IPS-18c (cell line): ENCODE data around the gene KCNJ9.

Experiments
- H3K4me3 ChIP-seq: 2 replicates; pipeline ENCODE4 v1.7.0; 2013; ENCODE audit warnings: low read depth, mild to moderate bottlenecking, low read length, moderate library complexity; ENCODE audit not compliant: insufficient read depth
- H3K9me3 ChIP-seq: one replicate; pipeline ENCODE4 v1.6.1; 2013; ENCODE audit warnings: mild to moderate bottlenecking, low read length, moderate library complexity; ENCODE audit not compliant: control insufficient read depth, insufficient read depth

Gene KCNJ9

DNA sequence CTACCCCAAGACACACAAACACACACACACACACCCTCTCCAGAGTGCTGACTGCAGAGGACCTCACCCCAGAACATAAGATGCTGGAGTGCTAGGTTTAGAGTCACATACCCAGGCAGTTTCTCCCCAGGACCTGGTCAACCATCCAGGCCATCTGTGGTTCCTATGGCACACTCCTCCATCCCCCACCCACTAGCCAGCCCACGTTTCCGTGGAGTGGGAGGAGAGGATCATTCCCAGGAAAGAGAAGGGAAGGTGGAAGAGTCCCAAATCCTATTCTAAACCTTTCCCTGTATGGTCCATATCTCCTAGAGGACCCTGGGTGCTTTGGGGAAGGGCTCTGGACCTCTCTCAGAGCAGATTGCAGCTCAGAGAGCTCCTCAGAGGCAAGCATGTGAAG, 1.1 kb downstream of the KCNJ9 start:
- Histone ChIP-seq H3K4me3 (no peak overlapping the region), H3K9me3 (peaks cover 2% of the 10 kb centered on the region)

DNA sequence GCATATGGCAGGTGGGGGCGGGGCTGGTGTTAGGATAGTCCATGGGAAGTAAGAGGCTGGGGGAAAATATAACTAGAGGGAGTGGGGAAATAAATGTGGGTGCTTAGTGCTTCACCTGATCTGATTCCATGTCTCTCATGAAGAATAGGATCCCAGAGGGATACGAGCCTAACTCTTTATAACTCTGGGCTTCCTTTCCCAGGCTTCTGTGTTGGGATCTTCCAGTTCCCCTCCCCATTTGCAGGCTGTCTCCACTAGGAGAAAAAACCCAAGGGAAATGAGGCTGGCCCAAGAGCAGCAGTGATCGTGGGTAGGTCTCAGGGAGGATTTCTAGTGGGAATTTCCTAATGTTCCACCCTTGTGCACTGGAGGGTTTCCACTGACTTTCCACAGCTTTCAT, 1.6 kb downstream of the KCNJ9 start:
- H3K4me3 ChIP-seq = no peak overlapping the region

DNA sequence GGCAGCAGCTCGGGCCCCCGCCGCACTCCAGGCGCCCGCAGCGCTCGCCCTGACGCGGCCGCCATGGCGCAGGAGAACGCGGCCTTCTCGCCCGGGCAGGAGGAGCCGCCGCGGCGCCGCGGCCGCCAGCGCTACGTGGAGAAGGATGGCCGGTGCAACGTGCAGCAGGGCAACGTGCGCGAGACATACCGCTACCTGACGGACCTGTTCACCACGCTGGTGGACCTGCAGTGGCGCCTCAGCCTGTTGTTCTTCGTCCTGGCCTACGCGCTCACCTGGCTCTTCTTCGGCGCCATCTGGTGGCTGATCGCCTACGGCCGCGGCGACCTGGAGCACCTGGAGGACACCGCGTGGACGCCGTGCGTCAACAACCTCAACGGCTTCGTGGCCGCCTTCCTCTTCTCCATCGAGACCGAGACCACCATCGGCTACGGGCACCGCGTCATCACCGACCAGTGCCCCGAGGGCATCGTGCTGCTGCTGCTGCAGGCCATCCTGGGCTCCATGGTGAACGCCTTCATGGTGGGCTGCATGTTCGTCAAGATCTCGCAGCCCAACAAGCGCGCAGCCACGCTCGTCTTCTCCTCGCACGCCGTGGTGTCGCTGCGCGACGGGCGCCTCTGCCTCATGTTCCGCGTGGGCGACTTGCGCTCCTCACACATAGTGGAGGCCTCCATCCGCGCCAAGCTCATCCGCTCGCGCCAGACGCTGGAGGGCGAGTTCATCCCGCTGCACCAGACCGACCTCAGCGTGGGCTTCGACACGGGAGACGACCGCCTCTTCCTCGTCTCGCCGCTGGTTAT, 2.8 kb downstream of the KCNJ9 start:
- Histone ChIP-seq H3K4me3 (peak overlapping the region; percentile 44), H3K9me3 (no peaks in the 10 kb centered on the region)

More for the DNA sequence above, 1.6 kb downstream of the KCNJ9 start:
- H3K9me3 ChIP-seq = peaks cover 2% of the 10 kb centered on the region

DNA sequence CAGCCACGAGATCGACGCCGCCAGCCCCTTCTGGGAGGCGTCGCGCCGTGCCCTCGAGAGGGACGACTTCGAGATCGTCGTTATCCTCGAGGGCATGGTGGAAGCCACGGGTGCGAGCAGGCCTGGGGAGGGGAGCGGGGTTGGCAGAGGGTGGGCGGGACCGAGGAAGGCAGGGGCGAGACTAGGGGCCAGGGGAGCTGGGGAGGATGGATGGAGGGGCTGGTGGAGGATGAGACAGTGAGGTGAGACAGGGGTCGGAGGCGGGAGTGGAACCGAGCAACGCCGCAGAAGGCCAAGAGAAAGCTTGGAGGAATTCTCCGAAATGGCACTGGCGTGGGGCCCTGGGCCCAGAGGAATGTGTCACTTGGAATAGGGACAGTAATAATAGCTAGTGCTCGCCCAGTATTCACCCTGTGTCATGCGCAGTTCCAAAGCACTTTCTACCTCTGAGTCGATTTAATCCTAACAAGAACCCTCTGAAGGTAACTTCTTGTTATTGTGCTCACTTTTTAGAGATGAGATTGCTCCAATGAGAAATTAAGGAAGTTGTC, 3.5 kb downstream of the KCNJ9 start:
- Histone ChIP-seq H3K4me3 (no peak overlapping the region), H3K9me3 (no peaks in the 10 kb centered on the region)

DNA sequence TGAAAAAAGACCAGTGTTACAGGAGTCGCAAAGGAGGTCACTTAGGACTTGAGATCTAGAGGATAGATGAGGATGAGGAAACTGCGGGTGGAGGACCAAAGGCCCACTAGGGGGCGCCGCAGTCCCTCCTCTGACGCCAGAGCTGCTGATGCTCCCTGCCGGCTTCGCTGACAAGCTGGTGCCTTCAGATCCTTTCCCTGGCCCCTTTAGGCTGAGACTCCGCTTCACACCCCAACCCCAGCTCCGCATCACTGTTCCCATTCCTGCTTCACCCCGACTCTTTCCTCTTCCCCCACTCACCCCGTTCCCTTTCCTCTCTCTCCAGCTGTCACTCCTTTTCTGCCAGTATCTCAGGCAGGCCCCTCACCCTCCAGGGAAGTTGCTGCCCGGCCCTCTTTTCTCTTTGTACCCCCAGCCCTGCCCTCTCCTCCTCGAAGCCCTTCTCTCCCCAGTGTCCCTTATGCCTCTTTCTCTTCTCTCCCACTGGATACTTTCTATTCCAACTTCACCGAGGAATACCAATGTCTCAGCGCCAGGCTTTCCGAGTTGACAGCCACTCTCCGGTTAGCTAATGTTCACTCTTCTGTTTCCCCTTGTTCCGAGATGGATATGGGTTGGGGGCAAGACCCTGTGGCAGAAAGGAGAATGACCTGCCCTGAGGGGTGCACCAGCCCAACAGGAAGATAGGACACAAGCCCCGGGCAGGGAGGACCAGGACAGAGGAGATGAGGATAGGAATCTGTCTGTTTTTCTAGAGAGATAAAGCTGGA, 4.5 kb downstream of the KCNJ9 start:
- H3K9me3 ChIP-seq = no peaks in the 10 kb centered on the region

DNA sequence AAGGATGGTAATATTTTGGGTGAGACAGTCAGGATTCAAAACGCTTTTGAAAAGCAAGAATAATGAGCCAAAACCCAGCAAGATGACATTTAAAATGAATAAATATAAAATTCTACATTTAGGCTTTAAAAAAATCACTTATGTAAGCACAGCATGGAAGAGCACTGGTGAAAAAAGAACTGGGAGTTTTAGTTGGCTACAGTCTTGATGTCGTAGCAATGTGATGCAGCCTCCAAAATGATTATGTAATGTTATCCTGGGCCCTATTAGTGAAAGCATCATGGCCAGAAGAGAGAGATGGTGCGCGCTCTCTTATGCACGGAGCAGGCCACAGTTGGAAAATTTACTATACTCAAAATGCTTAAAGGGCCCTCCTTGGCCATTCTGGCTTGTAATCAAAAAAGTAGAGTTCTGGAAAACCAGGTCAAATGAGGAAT, 5.1 kb downstream of the KCNJ9 start:
- no peak overlapping the region for H3K4me3 ChIP-seq
- H3K9me3 ChIP-seq = no peaks in the 10 kb centered on the region

More for the DNA sequence above, 4.5 kb downstream of the KCNJ9 start:
- no peak overlapping the region for H3K4me3 ChIP-seq

DNA sequence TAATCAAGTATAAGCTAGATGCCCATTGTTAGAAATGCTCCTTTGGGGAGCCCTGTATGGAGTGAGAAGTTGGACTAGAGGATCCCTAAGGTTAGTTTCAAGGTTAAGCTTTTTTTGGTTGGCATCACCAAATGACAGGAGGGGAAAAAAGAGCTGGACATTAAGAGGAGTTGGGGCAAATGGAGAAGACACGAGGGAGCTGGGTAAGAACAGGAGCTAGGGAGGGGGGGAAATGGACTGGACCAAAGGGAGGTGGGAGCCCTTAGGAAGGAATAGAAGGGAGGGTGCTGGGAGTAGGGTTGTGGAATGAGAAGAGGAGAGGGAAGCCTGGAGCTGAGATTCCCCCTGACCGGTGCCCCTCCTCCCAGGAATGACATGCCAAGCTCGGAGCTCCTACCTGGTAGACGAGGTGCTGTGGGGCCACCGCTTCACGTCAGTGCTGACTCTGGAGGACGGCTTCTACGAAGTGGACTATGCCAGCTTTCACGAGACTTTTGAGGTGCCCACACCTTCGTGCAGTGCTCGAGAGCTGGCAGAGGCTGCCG, 5.9 kb downstream of the KCNJ9 start:
- Histone ChIP-seq H3K4me3 (no peak overlapping the region), H3K9me3 (no peaks in the 10 kb centered on the region)

DNA sequence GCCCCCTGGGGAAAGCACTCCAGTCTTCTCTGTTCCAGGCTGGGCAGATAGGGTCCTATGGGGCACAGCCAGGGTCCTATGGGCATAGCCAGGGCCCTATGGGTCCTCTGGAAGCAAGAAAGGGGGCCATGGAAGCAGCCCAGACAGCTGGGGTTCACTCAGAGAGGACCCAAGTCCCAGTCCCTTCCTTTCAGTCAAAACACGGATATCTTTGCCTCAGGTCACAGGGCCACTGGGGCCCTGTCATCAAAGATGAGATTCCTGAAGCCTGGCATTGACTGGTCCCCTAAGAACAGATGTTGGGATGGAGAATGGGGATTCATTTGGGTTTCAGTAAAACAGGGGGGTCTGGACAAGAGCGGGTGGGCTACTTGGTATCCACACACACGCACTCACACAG, 8.5 kb downstream of the KCNJ9 start:
- no peak overlapping the region for H3K4me3 ChIP-seq
- no peaks in the 10 kb centered on the region for H3K9me3 ChIP-seq

DNA sequence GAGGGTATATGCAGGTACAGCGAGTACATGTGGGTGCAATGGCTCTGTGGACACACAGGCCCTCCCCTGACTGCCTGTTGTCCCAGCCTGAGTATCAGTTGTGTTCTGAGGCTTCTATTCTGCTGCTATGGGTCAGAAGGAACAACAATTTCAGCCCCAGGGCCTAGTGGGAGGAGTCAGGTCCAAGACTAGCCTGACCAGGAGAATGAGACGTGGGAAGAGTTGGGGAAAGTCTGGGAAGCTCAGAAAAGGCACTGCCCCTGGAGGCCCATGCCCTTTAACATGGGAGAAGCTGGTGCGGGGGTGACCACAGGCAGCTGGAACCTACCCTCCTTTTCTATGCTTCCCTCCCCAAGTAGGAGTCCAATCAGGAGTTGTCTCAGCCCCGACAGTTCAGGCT, 9.4 kb downstream of the KCNJ9 start:
- Histone ChIP-seq H3K9me3 (no peaks in the 10 kb centered on the region), H3K4me3 (no peak overlapping the region)

DNA sequence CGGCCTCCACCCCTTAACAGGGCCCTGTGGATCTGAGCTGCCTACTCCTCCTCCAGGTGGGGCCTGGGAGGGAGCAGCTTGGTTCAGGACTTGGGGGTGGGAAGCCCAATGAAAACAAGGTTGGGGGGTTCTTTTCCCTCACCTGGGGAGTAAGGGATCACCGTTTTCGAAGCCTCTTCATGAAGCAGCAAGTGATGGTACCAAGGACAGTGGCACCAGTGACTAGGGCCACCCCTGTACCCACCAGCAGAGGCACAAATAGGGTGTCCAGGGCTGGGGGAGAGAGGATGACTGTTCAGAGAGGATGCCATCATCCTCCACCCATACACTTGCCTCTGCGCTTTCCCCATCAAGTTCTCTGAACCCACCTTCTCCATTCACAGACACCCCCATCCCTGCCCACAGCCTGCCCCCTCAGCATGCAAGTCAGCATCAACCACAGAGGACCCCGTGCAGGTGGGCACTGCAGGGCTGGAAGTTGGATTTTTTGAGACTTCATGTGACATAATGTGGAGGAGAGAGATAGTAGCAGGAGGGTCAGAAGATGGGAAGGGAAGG, 10.4 kb downstream of the KCNJ9 start:
- no peak overlapping the region for H3K4me3 ChIP-seq
- no peaks in the 10 kb centered on the region for H3K9me3 ChIP-seq

DNA sequence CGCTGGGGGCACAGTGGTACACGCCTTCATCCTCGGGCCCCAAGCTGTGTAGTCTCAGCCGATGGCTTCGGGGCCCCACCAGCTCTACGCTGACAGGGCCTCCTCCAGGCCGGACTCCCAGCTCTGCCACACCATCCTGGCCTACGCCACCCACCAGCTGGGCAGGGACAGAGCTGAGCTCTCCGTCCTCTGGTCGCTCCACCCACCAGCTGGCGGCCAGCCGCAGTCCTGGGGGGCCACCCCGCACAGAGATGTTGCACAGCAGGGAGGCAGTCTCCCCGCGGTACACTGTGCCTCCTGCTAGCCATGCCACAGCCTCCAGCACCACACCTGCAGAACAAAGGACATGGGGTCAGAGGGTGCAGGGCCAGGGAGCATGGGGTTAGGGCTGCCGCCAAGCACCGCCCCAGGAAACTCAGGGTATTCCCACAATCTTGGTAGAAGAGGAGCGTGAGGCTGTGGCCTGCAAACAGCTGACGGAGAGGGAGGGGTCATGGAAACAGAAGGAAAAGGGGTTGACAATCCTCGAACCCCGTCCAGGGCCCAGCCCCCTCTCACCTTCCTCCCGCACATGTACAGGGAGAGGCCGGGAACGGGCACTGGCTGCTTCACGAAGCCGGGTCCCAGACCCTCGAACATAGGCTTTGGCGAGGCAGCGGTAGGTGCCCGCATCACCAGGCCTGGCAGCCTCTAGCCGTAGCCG, 11.2 kb downstream of the KCNJ9 start:
- Histone ChIP-seq H3K4me3 (no peak overlapping the region), H3K9me3 (no peaks in the 10 kb centered on the region)

DNA sequence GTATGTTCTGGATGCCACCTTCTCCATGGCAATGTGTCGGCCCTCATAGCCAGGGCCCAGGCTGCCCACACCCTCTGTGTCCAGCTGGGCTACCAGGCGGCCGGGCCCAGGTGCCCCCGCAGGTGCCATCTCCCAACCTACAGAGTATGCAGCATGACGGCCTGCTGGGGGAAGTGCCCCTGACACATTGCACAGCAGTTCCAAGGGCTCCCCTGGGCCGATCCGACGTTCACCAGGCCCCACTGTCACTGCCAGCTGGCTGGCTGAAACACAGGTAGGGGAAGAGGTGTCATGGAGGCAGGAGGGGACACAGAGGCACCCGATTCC, 11.7 kb downstream of the KCNJ9 start:
- no peaks in the 10 kb centered on the region for H3K9me3 ChIP-seq

DNA sequence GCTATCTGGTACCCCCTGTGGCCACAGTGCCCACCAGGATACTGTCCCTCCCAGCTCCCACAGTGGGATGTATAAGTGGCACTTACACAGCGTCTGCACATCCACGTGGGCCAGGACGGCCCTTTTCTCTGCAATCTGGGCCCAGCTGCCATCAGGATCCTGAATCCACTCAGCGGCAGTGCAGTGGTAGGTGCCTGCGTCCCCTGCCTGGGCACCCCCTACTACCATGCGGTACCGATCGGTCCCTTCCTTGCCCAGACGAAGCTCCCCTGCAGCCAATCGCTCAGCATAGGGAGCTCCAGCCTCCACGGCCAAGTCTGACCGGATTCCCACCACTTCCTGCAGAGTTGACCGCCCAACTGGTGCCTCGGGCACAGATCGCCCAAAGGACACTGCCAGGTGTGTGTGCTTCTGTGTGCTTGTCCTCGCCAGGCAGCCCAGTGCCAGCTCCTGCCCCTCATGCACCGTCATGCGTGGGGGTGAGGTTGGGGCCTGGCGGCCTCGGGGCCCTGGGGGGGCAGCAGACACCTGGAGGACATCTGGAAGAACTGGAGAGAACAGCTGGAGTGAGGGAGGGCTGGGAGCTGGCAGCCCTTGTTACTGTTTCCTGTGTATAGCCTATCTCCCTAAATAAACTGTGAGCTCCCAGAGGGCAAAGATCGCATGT, 12.4 kb downstream of the KCNJ9 start:
- no peaks in the 10 kb centered on the region for H3K9me3 ChIP-seq
- no peak overlapping the region for H3K4me3 ChIP-seq

More for the DNA sequence above, 11.7 kb downstream of the KCNJ9 start:
- H3K4me3 ChIP-seq = no peak overlapping the region

DNA sequence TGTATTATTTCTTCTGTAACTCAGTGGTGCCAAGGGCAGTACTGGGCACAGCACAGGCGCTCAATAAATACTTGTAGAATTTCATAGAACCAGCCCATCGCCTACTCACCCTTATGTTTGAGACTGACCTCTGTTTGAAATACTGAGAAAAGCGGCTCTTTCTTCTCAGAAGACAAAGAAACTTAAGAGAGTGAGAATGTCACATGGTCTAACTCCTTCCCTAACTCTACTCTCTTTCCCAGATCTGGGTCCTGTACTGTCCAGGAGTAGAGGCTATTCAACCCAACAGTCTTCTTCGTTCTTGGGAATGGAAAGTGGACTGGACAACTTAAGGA, 12.9 kb downstream of the KCNJ9 start:
- H3K4me3 ChIP-seq = no peak overlapping the region
- no peaks in the 10 kb centered on the region for H3K9me3 ChIP-seq

DNA sequence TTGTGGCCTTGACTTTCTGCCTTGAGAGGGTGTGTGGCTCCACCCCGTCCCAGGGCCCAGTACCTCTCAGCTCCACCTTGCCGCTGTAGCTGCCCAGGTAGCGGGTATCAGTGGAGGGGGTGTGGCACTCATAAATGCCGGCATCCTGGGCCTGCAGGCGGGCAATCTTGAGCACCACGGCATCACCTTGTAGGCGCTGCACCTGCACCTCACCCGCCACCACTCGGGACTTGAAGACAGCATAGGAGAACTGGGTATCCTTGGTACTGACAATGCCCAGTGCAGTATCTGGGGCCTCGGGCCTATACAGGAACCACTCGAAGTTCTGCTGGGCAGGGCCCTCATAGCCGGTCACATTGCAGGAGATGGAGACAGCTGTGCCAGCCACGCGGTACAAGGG, 13.5 kb downstream of the KCNJ9 start:
- H3K9me3 ChIP-seq = no peaks in the 10 kb centered on the region
- no peak overlapping the region; the same call in 1 of the 2 replicates for H3K4me3 ChIP-seq

DNA sequence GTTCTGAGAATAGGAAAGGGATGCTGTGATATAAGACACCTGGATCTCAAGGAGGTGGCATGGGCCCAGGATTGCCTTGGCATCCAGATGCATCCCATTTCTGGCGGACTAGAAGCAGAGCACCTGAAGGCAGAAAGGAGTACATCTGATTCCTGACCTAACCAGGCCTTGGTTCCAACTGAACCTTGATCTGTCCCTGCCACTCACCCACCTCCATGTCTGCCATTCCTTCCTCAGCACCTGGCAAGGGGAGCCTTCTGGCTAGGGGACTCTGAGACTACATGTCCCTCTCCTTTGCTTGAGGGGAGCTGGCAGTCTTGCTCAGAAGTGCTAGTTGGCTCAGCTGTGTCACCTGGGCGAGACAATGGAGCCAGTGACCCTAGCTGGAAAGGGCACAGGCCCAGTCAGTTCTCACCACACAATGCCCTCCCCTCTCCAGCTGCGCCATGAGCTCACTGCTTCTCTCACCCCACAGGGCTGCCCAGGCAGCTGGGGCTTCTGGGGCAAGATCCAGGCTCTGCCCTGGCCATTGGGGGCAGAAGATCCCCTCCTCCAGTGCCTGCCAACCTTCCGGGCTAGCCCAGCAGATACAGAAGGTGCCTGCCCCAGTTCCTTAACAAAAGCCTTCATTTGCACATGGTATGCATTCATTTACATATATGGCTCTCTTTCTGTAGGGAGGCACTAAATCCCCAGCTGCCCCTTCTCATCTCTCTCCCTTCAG, 14.2 kb downstream of the KCNJ9 start:
- H3K4me3 ChIP-seq = peak overlapping the region; percentile 30
- H3K9me3 ChIP-seq = no peaks in the 10 kb centered on the region
